LNCAP (cell line): ENCODE data around the gene SERPINE1.

Source experiments
- CTCF ChIP-seq: fragments of 450-650 bp; IDR thresholded peaks from 2 replicates; pipeline ENCODE4 v1.5.1; 2017; ENCODE audit warnings: mild to moderate bottlenecking

The SERPINE1 gene

GRCh38 chr7:101171442-101171837, 44.5 kb downstream of the SERPINE1 start:
- TF ChIP-seq CTCF: peak; percentile 19; the same call in 1 of the 2 replicates

GRCh38 chr7:101172005-101172853, 45.3 kb downstream of the SERPINE1 start:
- TF ChIP-seq CTCF: no peak

GRCh38 chr7:101172854-101173751, 46.2 kb downstream of the SERPINE1 start:
- no peak for TF ChIP-seq CTCF

GRCh38 chr7:101173752-101174244, 46.9 kb downstream of the SERPINE1 start:
- TF ChIP-seq CTCF: no peak

DNA sequence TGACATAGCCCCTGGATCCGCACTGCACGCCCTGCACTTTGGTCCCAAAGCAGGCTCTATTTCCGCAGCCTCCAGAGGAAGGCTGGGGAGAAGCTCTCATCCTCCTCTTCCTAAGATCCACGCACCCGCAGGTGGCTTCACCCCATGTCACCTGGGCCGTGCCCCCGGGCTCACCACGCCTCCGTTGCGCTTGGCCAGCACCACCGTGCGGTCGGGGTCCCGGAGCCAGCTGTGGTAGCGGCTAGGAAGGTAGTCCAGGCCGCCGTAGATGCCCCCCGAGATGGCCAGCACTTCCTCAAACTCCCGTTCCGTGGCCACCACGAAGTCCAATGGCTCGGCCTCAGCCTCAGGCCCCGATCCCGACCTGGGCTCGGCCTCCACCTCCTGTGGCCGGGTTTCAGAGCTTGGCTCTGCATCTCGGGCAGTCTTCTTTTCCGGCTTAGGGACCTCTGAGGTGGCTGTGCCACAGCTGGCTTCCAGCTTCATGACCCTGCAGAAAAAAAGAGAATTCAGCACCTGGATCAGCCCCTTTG, 47.5 kb downstream of the SERPINE1 start:
- no peak for TF ChIP-seq CTCF

- TF ChIP-seq CTCF: no peak
Measured at GRCh38 chr7:101175664-101176063, 48.8 kb downstream of the SERPINE1 start.

- TF ChIP-seq CTCF: no peak
Measured at GRCh38 chr7:101177644-101178043, 50.7 kb downstream of the SERPINE1 start.
